Stimulated activated CD4-positive, alpha-beta T cell treated with anti-CD3 and anti-CD28 coated beads, Interleukin-15, amount 100 ng/mL, for 1 hour (primary cell): ENCODE measurements around the gene CDK14.

ENCODE experiments used
- DNase-seq, 2 donors: peaks; one replicate each; pipeline ENCODE4 v3.0.0-alpha.2; 2020; ENCODE audit warnings: low read depth in 1 of 2, low spot score in 1 of 2

Gene CDK14

DNA sequence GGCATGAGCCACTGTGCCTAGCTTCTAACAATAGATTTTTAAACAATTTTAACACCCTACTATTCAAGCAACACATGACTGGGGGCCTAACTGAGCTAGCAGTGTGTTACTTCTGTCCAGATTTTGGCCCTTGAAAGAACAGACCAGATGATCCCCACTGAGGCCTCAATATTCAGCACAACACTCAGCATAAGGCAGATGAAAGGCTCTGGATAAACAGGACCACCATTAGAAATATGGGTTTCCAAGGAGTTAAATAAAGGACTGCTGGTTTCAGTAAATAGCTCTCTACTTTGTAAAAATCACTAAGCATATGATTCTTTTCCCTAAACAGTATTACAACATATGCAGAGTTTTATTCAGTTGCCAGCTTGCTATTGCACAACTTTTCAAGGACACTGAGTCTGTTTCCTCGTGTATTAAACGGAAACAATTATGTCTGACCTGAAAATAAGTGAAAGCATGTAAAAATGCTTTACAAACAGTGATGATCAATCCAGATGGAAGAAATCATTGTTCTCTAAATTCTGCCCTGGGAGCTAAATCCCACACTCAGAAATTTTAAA, 644.3 kb downstream of the CDK14 start:
- DNase-seq = no peak

DNA sequence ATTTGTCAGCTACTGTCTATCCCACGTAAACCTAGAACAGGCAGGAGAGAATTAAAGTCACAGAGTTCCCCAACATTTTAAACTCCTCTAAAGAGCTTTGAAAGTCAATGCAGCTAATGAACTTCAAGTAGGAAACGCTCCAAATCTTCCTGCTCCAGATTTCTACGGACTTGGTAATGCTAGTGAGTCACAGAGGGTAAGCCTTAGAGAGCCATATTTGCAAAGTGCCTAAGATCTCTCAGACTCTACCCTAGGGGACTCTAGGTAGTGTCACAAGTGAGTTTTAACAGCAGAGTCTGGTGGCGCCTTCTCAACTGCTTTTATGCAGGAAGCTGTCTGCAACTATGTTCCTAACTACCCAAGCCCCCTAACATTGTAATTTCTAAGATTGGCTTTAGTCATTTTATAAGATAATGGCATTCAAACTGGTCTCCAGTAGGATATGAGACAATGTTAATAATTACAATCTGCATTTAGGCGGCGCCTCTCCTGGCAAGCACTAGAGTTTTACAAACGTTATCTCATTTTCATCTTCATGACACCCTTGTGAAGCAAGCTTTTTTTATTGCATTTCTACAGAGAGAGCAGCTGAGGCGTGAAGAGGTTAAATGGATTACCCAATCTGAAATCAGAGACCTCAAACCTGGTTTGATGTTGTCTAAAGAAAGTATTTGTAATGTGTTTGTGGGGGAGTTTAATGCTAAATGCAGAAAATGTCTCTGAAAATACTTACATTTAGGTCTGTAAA, 646.1 kb downstream of the CDK14 start:
- DNase-seq = no peak

DNA sequence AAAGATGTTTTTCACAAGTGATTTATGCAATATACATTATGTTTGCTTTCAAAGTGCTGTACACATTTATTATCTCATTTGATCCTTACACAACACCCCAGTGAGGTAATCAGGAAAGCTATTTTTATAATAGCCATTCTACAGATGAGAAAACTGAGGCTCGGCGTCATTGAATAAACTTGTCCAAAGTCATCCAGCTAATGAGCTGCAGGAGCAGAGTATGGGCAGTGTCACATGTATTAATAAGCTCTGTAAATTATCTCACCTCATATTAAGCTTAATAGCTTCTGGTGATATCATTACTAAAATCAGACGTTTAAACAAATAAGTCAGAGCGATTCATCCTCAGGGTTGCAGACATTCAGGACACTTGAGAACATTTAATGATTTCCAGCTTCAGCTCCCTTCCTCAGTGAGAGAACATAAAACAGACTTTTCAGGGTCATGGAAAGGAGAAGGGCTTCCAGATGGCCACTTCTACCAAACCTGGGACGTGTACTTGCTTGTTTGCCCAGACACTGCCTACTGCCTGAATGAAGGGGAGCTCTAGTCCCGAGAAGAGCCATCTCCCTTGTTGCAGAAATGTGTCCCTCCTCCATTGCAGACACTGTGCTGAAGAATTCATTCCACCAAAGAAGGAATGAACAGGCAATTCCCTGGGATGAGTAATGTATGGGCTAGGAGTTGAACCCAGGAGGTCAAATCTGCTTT, 647.6 kb downstream of the CDK14 start:
- DNase-seq = no peak

GRCh38 chr7:91247500-91247899, 651.4 kb downstream of the CDK14 start:
- DNase-seq = no peak

- no peak for DNase-seq
Measured at GRCh38 chr7:91248996-91249395, 652.9 kb downstream of the CDK14 start.

DNA sequence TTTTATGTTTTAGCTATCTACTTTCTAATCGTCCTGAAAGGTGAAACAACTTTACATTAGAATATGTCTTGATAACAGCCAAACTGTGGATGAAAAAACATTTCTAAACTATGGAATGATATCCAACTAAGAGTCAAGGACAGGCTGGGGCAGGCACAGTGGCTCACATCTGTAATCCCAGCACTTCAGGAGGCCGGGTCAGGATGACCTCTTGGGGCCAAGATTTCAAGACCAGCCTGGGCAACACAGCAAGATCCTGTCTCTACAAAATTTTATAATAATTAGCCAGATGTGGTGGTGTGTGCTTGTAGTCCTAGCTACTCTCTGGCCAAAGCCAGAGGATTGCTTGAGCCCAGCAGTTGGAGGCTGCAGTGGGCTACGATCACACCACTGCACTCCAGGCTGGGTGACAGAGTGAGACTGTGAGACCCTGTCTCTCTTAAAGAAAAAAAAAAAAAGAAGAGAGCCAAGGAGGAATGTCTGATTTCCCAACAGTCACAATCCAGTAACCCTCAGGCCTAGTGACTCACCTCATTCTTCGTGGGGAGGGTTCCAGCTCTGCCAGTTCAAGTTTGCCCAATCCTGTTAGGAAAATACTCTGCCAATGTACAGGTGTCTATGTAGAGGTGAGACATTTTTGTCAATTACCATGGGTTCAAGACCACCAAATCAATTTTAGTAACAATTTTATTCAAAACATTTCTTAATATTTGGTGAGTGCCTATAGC, 653.5 kb downstream of the CDK14 start:
- no peak for DNase-seq

GRCh38 chr7:91250706-91251105, 654.6 kb downstream of the CDK14 start:
- no peak for DNase-seq

GRCh38 chr7:91251877-91252276, 655.8 kb downstream of the CDK14 start:
- DNase-seq = no peak
